Measurements from ENCODE around the gene VAV2.

Gene VAV2

GRCh38 chr9:133810556-133811195 is 181.4 kb downstream of the VAV2 start:
- FAIRE-seq: no peak

GRCh38 chr9:133809335-133809734 is 182.8 kb downstream of the VAV2 start:
- no peak for FAIRE-seq

- FAIRE-seq: no peak
Observed at GRCh38 chr9:133807818-133808217, 184.3 kb downstream of the VAV2 start.

- FAIRE-seq: no peak
Observed at GRCh38 chr9:133807037-133807436, 185.1 kb downstream of the VAV2 start.

GRCh38 chr9:133806623-133807010 is 185.5 kb downstream of the VAV2 start:
- FAIRE-seq: no peak

GRCh38 chr9:133805876-133806622 is 186.1 kb downstream of the VAV2 start:
- FAIRE-seq: no peak

- FAIRE-seq: no peak
Observed at GRCh38 chr9:133804199-133804598, 187.9 kb downstream of the VAV2 start.

- FAIRE-seq: no peak
Observed at GRCh38 chr9:133803745-133804144, 188.4 kb downstream of the VAV2 start.

GRCh38 chr9:133803028-133803585 is 189.0 kb downstream of the VAV2 start:
- FAIRE-seq: no peak

GRCh38 chr9:133801739-133802138 is 190.4 kb downstream of the VAV2 start:
- FAIRE-seq: no peak

GRCh38 chr9:133800266-133800665 is 191.9 kb downstream of the VAV2 start:
- no peak for FAIRE-seq

GRCh38 chr9:133799716-133800115 is 192.4 kb downstream of the VAV2 start:
- no peak for FAIRE-seq

GRCh38 chr9:133799106-133799505 is 193.0 kb downstream of the VAV2 start:
- no peak for FAIRE-seq

GRCh38 chr9:133798160-133798559 is 194.0 kb downstream of the VAV2 start:
- no peak for FAIRE-seq

- FAIRE-seq: no peak
Observed at GRCh38 chr9:133797406-133798105, 194.6 kb downstream of the VAV2 start.

- FAIRE-seq: no peak
Observed at GRCh38 chr9:133796562-133796961, 195.6 kb downstream of the VAV2 start.

- no peak for FAIRE-seq
Observed at GRCh38 chr9:133795049-133795448, 197.1 kb downstream of the VAV2 start.

- no peak for FAIRE-seq
Observed at GRCh38 chr9:133794016-133794760, 197.9 kb downstream of the VAV2 start.

GRCh38 chr9:133793471-133793870 is 198.7 kb downstream of the VAV2 start:
- no peak for FAIRE-seq

GRCh38 chr9:133792721-133793470 is 199.2 kb downstream of the VAV2 start:
- FAIRE-seq: no peak

GRCh38 chr9:133791735-133792649 is 200.1 kb downstream of the VAV2 start:
- no peak for FAIRE-seq
